GM23338 (cell line): ENCODE data around the gene CYFIP2. TPM values are rescaled to one million over a fixed set of nuclear protein-coding genes. Genes with fewer than 3 reads are reported as not detected.

Experiments used
- ATAC-seq: fragments of 200-7000 bp; cut with Tn5 transposase; 3 replicates; pipeline ENCODE4 v1.9.1; 2020
- DNase-seq: peaks from one replicate; pipeline ENCODE4 v3.0.0-alpha.2; 2015; ENCODE audit warnings: low spot score
- H2AFZ ChIP-seq: fragments of 200-600 bp; sonication (generic); 2 replicates; pipeline ENCODE4 v1.8.0; 2016; ENCODE audit warnings: antibody characterized with exemption, mild to moderate bottlenecking, moderate library complexity
- H3F3A ChIP-seq: fragments of 200-600 bp; sonication (generic); replicated peaks from 2 replicates; pipeline ENCODE4 v1.8.0; 2017; ENCODE audit warnings: antibody characterized with exemption, mixed run types, low read depth
- H3K27ac ChIP-seq: fragments of 200-600 bp; sonication (generic); 2 replicates; pipeline ENCODE4 v1.6.1; 2016; ENCODE audit warnings: low read depth
- H3K27me3 ChIP-seq: fragments of 200-600 bp; sonication (generic); 2 replicates; pipeline ENCODE4 v1.8.0; 2016; ENCODE audit warnings: mild to moderate bottlenecking, mixed run types, moderate library complexity; ENCODE audit not compliant: insufficient read depth
- H3K36me3 ChIP-seq: fragments of 200-600 bp; sonication (generic); 2 replicates; pipeline ENCODE4 v1.8.0; 2016; ENCODE audit warnings: mild to moderate bottlenecking; ENCODE audit not compliant: insufficient read depth
- H3K4me1 ChIP-seq: fragments of 200-600 bp; sonication (generic); 2 replicates; pipeline ENCODE4 v1.8.0; 2016; ENCODE audit warnings: mild to moderate bottlenecking, moderate library complexity; ENCODE audit not compliant: insufficient read depth
- H3K4me2 ChIP-seq: fragments of 200-600 bp; sonication (generic); 2 replicates; pipeline ENCODE4 v1.7.1; 2017; ENCODE audit warnings: mixed run types
- H3K4me3 ChIP-seq: fragments of 200-600 bp; sonication (generic); 2 replicates; pipeline ENCODE4 v1.6.1; 2016; ENCODE audit warnings: mixed run types
- H3K79me2 ChIP-seq: fragments of 200-600 bp; sonication (generic); replicated peaks from 2 replicates; pipeline ENCODE4 v1.8.0; 2017; ENCODE audit warnings: mild to moderate bottlenecking; ENCODE audit not compliant: insufficient read depth
- H3K9me2 ChIP-seq: fragments of 200-600 bp; sonication (generic); 2 replicates; pipeline ENCODE4 v1.8.0; 2017; ENCODE audit not compliant: insufficient read depth
- H4K20me1 ChIP-seq: fragments of 200-600 bp; sonication (generic); replicated peaks from 2 replicates; pipeline ENCODE4 v1.8.0; 2017; ENCODE audit warnings: mild to moderate bottlenecking; ENCODE audit not compliant: insufficient read depth
- H3K27ac Mint-ChIP-seq: 2 replicates; pipeline ENCODE4 v1.8.0; 2020; ENCODE audit warnings: inconsistent platforms, mild to moderate bottlenecking, moderate library complexity, mixed read lengths
- H3K27me3 Mint-ChIP-seq: 3 replicates; pipeline ENCODE4 v1.8.0; 2022; ENCODE audit warnings: low read depth, mild to moderate bottlenecking, moderate library complexity, mixed read lengths, inconsistent platforms; ENCODE audit not compliant: insufficient read depth, poor library complexity
- H3K36me3 Mint-ChIP-seq: 3 replicates; pipeline ENCODE4 v1.8.0; 2021; ENCODE audit warnings: low read depth, mild to moderate bottlenecking, inconsistent platforms, moderate library complexity, mixed read lengths
- H3K4me1 Mint-ChIP-seq: 3 replicates; pipeline ENCODE4 v1.8.0; 2020; ENCODE audit warnings: mild to moderate bottlenecking, inconsistent platforms, mixed read lengths
- H3K4me3 Mint-ChIP-seq: 3 replicates; pipeline ENCODE4 v1.8.0; 2021; ENCODE audit warnings: moderate library complexity, mild to moderate bottlenecking, inconsistent platforms, mixed read lengths
- H3K9me3 Mint-ChIP-seq: 3 replicates; pipeline ENCODE4 v1.8.0; 2020; ENCODE audit warnings: moderate library complexity, mild to moderate bottlenecking, inconsistent platforms, mixed read lengths
- CREB1 ChIP-seq: fragments of 250-450 bp; sonication (Bioruptor Pico); IDR thresholded peaks from 2 replicates; pipeline ENCODE4 v1.5.0; 2020; ENCODE audit warnings: low read depth, mild to moderate bottlenecking, moderate library complexity
- CTCF ChIP-seq, 2 experiments: fragments of 200-600 bp in 1 of 2; sonication (generic) in 1 of 2; conservative IDR thresholded peaks; 2 replicates each; pipeline versions ENCODE4 v1.5.1 to v1.6.1; 2016 to 2017; ENCODE audit warnings: antibody characterized with exemption in 2 of 2, low read depth in 2 of 2, mild to moderate bottlenecking in 2 of 2, moderate library complexity in 1 of 2
- ETS1 ChIP-seq: IDR thresholded peaks from 2 replicates; pipeline ENCODE4 v1.6.1; 2016; ENCODE audit warnings: antibody characterized with exemption
- EZH2 ChIP-seq: fragments of 200-600 bp; sonication (generic); IDR thresholded peaks from one replicate; pipeline ENCODE4 v1.8.0; 2017; ENCODE audit warnings: antibody characterized with exemption, mild to moderate bottlenecking, low read depth; ENCODE audit not compliant: unreplicated experiment
- EZH2phosphoT487 ChIP-seq: fragments of 200-600 bp; sonication (generic); IDR thresholded peaks from one replicate; pipeline ENCODE4 v1.8.1; 2018; ENCODE audit warnings: antibody characterized with exemption; ENCODE audit not compliant: unreplicated experiment
- JUNB ChIP-seq: IDR thresholded peaks from one replicate; pipeline ENCODE4 v1.6.1; 2016; ENCODE audit warnings: antibody characterized with exemption; ENCODE audit not compliant: unreplicated experiment
- NANOG ChIP-seq: IDR thresholded peaks from 2 replicates; pipeline ENCODE4 v1.6.1; 2016; ENCODE audit warnings: antibody characterized with exemption, borderline replicate concordance
- POLR2AphosphoS5 ChIP-seq: IDR thresholded peaks from 2 replicates; pipeline ENCODE4 v1.6.1; 2016; ENCODE audit warnings: antibody characterized with exemption, low read depth
- REST ChIP-seq: IDR thresholded peaks from one replicate; pipeline ENCODE4 v1.6.1; 2018; ENCODE audit warnings: antibody characterized with exemption; ENCODE audit not compliant: unreplicated experiment
- STAT1 ChIP-seq: IDR thresholded peaks from one replicate; pipeline ENCODE4 v1.6.1; 2016; ENCODE audit warnings: antibody characterized with exemption; ENCODE audit not compliant: unreplicated experiment
- ZNF114 ChIP-seq: fragments of 250-450 bp; sonication (Bioruptor Pico); IDR thresholded peaks from 2 replicates; pipeline ENCODE4 v1.5.0; 2020; ENCODE audit warnings: mild to moderate bottlenecking, moderate library complexity
- ZNF331 ChIP-seq: fragments of 250-450 bp; sonication (Bioruptor Pico); IDR thresholded peaks from 2 replicates; pipeline ENCODE4 v1.5.0; 2020; ENCODE audit warnings: low read depth, mild to moderate bottlenecking, moderate library complexity
- ZNF462 ChIP-seq: fragments of 250-450 bp; sonication (Bioruptor Pico); IDR thresholded peaks from 2 replicates; pipeline ENCODE4 v1.5.0; 2020; ENCODE audit warnings: mild to moderate bottlenecking, moderate library complexity
- long read RNA-seq: library from polyadenylated mRNA; unstranded; transcript quantifications from one replicate; pipeline ENCODE4 v2.0.0, GENCODE V29; 2020; ENCODE audit not compliant: unreplicated experiment
- polyA plus RNA-seq: library from polyadenylated mRNA; unstranded; fragments of >200 nt; fragmentation: Nextera tagmentation; extraction: Ambion mirVana; gene quantifications from 2 replicates; pipeline ENCODE4 v1.2.1, GENCODE V29; 2016
- total RNA-seq: library from RNA; depleted of rRNA; stranded (reverse); fragments of >200 nt; shearing (Covaris generic); gene quantifications from 2 replicates; pipeline ENCODE4 v1.2.3, GENCODE V29; 2014; rRNA removed

CYFIP2 gene
- total RNA-seq, result 78.4 and 98.4 TPM in 2 replicates
- 54.1 and 58.9 TPM in 2 replicates for polyA plus RNA-seq
- long read RNA-seq, full-length matches to known transcripts, result 3 of 6 reads
- long read RNA-seq, partial matches to known transcripts, result 3 of 6 reads
- long read RNA-seq, other reads (novel, unspliced or antisense), result 0 of 6 reads

- no peaks in the 10 kb centered on the region for H3K9me3 Mint-ChIP-seq
- H3K27me3 Mint-ChIP-seq, result peaks cover 13% of the 10 kb centered on the region
- peak; percentile 88 for DNase-seq
- ATAC-seq, result peak; percentile 87
- H3K4me1 Mint-ChIP-seq, result peaks cover 44% of the 10 kb centered on the region
- no peaks in the 10 kb centered on the region; the same call in 1 of the 2 replicates for H3K36me3 ChIP-seq
- no peaks in the 10 kb centered on the region for H3K36me3 Mint-ChIP-seq
- H3K27me3 ChIP-seq, result no peaks in the 10 kb centered on the region
- H2AFZ ChIP-seq, result peak within 1 kb of the TSS; percentile 99
- peak within 1 kb of the TSS; percentile 91 for H3K4me3 Mint-ChIP-seq
- peak within 1 kb of the TSS; percentile 94 for H3K4me2 ChIP-seq
- H4K20me1 ChIP-seq, result no peaks in the 10 kb centered on the region; the same call in 1 of the 2 replicates
- peaks cover 39% of the 10 kb centered on the region for H3K79me2 ChIP-seq
- TF ChIP-seq CTCF (conservative IDR thresholded peaks at IDR 0.05; ENCODE audit: low read depth in 2 of 2) (no peak), EZH2phosphoT487 (no peak), POLR2AphosphoS5 (peak; percentile 75), NANOG (no peak), ETS1 (peak; percentile 69; the same call in 1 of the 2 replicates), JUNB (no peak), REST (no peak), ZNF114 (CRISPR knock-in tag) (no peak), ZNF331 (CRISPR knock-in tag) (no peak), STAT1 (no peak), ZNF462 (CRISPR knock-in tag) (no peak), CREB1 (CRISPR knock-in tag) (no peak), EZH2 (no peak)
- H3K27ac ChIP-seq, result peak within 1 kb of the TSS; percentile 50; the same call in 1 of the 2 replicates
- H3K9me2 ChIP-seq, result no peaks in the 10 kb centered on the region
- H3K4me1 ChIP-seq, result peaks cover 33% of the 10 kb centered on the region
- peak within 1 kb of the TSS; percentile 78 for H3K4me3 ChIP-seq
- no peaks in the 10 kb centered on the region for H3F3A ChIP-seq
- H3K27ac Mint-ChIP-seq, result peak within 1 kb of the TSS; percentile 87
These were observed at the start of gene CYFIP2 for GRCh38 chr5:157265714-157266285. TSS of gene CYFIP2 (plus strand) at chr5:157266123. CDS start at chr5:157285362, 19,239 bp downstream.
